GM10847 (cell line): ENCODE results near the gene RAMP3.

Experiments
- POLR2A ChIP-seq: IDR thresholded peaks from 2 replicates; pipeline ENCODE4 v1.6.1; 2011; ENCODE audit not compliant: insufficient read length; ENCODE audit errors: extremely low read depth

Gene RAMP3

DNA sequence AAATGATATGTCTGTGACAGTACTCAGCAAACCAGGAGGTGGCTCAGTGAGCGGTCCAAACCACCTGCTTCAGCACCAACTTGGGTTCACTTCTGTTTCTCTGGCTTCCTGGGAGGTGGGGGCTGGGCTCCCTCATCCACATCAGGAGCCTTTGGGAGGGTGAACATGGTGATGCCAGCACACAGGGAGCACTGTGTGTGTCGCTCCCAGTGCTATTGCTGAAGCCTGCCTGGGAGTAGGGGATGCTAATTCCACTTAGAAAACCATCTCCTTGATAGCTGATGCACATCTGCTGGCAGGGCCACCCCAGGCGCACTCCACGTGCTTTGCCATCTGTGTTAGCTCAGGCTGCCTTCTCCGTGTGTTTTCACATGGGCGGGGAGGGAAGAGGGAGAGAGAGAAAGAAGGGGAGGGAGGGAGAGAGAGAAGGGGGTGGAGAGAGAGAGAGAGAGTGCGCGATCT lies 58.0 kb downstream of the RAMP3 start:
- TF ChIP-seq POLR2A = no peak

DNA sequence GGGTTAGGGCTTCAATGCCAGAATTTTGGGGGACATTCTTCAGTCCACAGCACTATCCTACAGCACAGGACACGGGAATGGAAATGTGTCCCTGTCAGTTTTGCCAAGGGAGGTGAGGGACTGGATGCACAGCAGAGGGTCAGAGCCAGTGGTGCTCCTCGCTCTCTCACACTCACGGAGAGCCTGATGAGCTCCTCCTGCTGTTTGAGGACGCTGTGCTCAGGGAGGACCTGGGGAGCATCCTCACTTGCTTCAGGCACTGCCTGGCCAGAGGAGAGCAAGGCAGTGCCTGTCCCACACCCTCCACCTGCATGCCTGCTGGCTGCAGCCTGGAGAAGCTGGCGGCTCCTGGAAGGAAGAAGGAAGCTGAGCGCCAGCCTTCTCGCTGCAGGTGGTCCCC lies 58.6 kb downstream of the RAMP3 start:
- TF ChIP-seq POLR2A = no peak

DNA sequence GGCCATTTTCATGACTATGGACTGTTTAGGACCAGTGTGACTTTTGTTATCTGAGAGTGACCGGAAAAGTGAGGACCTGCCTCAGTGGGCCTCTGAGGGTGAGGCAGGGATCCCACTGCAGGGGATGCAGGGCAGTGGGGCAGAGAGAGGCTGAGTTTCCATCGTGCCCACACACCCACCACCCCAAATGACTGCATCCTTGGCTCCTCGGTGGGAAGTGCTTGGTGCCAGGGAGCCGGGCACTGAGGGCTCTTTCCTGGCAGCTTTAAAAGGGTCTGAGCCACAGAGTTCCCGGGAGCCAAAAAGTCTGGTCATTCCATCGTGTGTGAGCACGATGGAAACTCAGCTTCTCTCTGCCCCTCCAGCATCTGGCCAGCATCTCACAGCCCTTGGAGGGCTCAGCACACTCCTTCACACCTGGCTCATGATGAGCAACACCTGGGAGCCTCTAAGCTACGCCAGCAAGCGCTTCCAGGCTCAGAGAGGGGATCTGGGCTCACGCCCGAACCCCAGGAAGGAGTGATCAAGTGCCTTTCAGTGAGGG lies 59.1 kb downstream of the RAMP3 start:
- TF ChIP-seq POLR2A = no peak

DNA sequence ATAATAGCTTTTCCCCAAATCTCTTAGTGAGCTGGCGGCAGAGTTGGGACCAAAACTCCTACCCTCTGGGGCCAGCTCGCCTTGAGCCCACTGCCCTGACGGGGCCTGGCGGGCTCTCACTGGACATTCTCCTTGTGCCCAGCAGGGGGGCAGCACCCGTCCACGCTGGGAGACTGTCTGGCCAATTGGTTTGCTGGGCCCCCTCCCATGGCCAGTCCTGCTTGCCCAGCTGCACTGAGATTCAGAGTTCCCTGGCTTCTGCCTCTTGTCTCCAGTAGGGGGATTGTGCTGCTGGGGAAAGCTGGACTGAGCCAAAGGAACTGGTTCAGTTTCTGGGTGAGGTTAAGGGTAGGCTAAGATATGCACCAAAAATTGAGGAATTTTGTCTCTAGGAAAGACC lies 59.8 kb downstream of the RAMP3 start:
- TF ChIP-seq POLR2A = no peak

DNA sequence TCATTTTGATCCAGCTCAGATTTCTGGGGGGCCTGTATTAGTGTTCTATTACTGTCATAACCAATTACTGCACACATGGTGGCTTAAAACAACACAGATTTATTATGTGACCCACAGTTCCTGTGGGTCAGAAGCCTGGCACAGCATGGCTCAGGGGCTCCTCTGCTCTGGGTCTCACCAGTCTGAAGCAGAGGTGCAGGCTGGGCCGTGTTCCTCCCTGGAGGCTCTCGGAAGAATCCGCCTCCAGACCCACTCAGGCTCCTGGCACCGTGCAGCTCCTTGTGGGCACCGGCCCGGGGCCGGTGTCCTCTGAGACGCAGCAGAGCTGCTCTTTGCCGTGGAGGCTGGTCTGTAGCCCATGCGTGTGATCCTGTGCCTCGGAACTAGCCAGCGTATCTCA lies 61.5 kb downstream of the RAMP3 start:
- no peak for TF ChIP-seq POLR2A

DNA sequence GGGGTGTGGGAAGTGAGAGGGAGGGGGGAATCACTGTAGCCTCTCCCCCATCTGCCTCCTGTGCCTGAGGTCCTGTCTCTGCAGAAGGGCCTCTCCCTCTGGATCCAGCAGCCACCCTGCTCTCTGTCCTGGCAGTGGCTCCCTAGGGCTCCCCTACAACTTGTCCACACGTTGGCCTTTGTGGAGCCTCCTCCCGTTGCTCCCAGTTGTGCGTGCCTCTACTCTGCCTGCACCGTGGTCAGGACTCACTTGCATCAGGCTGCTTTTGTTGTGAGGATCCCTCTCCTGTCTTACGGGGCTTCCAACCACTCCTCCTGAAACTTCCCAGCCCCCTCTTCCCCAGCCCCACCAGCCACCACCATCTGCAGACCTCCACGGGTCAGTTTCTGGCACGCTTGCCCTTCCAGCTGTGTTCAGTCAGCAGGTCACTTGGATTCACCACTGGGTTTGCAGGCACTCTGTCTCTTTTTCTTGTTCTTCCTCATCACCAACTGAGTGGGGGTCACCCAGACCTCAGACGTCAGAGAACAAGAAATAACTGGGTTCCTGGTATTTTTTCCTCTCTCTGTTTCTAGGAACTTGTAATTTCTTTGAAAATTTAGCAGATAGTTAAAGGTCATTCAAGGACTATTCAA lies 62.3 kb downstream of the RAMP3 start:
- TF ChIP-seq POLR2A = no peak

DNA sequence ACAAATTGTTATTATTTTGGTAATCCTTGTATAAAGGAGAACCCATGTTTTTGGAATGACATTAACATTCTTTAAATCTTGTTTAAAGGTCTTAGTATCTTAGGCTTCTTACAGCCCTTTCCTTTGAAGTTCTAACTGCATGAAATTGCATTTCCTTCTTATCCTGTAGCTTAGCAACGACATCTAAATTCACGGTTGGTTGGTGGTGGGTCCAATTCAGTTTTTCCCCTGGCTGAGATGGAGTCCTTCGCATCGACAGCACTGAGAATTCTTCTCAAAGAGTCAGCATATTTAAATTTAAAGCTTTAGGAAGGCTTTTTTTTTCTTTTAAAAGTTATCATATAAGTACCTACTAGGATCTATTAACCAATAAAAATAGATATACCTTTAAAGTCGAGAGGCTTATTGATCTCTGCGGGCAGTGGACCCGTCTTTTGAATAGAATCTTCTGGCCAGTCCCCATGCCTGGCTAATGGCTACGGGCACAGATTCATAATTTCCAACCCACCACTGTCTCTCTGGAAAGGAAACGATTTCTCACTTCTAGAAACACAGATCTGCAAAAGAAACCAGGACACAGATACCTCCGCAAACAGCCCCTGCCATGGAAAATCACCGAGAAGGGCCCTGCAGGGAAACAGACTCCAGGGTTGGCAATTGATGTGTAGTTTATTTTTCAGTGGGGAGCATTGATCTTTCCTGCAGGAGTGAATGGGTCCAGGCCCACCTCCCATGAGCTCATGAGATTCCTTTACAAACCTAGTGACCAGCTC lies 63.4 kb downstream of the RAMP3 start:
- TF ChIP-seq POLR2A = no peak

DNA sequence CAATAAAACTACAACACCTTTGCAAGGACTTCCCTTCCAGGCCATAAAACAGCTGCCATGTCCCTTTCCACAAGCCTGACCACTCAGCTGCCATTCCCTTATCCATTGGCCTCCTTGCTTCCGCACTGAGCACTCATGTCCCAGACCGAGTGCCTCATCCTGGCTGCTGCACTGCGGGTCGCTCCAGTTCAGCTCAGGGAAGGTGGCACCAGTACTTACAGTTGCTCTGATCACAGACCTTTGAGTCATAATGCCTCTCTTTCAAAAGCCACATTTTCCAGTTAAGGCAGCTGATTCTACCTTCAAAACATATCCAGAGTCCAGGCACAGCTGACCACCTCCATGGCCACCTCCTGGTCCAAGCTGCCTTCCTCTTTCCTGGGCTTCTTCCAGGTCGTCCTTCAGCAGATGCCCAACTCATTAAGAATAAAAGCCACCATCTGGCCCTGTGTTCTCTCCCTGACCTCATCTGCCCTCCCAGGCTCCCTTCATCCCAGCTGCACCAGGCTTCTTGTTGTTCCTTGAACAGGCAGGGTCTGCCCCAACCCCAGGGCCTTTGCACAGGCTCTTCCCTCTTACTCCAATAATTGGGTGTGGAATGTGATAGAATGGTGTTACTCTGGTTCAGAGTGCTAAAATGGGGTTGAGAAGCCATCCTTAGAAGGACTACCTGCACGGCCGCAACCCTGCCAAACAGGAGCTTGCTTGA lies 64.5 kb downstream of the RAMP3 start:
- TF ChIP-seq POLR2A = no peak

DNA sequence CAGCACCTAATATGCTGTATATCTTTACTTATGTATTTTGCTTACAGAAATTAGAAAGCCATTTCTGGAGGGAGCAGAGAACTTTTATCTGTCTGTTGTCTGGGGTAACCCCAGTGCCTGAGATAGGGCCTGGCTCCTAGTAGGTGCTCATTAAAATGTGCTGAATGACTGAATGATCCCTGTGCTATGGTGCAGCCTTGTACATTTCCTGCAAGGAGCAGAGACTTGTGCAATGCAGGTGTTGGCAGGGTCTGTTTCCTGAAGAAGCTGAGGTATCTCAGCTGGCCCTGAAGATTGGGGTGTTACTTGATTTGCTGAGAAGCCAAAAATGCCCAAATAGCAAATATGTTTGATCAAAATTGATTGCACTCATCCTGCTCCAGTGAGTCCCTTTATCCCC lies 65.5 kb downstream of the RAMP3 start:
- TF ChIP-seq POLR2A = no peak

DNA sequence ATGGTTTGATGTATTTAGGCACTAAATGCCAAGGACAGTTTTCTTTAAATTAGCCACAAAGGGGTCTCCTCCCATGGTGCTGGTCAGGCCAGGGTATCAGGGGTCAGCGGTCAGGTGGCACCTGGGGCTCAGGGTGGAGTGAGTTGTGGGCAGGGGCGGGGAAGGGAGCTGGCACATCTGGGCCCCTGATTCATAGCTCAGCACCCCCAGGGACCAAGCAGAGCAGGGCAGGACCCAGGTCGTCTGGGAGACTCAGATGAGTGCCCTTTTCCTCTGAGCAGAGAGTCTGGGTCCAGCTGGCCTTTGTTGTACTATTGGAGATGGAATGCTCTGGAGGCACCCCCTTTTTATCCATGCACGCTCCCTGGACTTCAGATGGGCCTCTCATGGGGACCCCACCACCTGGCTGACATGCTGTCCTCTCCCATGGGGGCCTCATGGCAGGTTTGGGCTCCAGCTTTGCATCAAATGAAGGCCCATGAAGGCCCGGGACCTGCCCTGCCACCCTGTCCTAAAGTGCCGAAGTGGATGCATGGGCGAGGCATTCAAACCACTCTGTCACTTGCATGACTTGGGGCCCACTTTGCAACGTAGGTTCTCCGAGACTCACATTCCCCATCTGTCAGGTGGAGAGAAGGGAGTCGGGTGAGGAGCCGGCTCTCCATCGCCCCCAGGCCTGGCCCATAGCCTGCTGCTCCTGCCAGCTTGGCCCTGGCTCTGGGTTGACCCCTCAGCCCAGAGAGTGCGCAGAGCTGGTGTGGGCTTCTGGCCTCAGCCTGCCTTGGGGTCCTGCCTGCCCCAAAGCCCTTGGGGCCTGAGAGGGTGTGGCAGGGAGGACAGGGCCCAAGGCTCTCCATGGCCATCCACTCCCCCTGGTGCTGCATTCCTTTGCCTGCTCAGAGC lies 66.4 kb downstream of the RAMP3 start:
- no peak for TF ChIP-seq POLR2A

DNA sequence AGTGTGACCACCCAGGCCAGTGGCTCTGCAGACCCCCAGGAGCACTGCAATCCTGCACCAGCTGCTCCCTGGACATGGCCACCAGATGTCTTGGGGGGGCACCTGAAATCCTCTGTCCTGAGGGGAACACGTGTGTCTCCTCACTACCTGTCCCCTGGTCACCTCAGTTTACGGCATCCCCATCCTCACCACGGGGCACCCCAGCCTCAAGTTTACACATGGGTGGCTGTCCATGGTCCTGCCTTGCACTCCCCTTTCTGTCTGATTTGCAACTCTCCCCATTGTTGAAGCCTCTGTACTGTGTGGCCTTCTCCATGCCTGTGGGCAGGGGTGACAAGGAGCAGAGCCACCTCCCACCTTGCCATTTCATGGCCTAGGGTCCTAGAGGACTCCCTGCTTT lies 67.2 kb downstream of the RAMP3 start:
- TF ChIP-seq POLR2A = no peak

DNA sequence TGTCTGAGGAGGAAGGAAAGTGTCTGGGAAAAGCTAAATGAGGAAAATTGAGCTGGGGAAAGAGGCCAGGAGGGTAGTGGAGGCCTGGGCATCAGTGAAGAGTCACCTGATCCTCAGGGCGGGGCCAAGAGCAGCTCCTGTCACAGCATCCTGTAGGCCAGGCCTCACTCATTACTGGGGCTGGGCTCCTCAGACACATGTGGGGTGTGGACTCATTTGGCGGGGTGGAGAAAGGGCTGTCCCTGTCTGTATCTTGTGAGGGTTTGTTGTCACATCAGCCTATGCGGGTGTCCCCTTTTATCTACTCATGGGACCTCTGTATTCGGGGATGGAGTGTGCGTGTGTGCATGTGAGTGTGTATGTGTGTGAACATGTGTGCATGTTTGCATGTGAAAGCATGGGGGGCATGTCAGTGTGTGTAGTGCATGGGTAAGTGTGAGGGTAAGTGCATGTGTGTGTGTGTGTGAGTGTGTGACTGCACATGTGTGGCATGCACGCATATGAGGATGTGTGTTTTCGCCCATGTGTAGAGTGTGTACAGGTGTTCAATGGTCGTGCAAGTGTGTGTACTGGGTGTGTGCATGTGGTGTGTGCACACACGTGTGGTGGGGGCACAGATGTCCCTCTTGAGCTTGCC lies 67.8 kb downstream of the RAMP3 start:
- TF ChIP-seq POLR2A = no peak

DNA sequence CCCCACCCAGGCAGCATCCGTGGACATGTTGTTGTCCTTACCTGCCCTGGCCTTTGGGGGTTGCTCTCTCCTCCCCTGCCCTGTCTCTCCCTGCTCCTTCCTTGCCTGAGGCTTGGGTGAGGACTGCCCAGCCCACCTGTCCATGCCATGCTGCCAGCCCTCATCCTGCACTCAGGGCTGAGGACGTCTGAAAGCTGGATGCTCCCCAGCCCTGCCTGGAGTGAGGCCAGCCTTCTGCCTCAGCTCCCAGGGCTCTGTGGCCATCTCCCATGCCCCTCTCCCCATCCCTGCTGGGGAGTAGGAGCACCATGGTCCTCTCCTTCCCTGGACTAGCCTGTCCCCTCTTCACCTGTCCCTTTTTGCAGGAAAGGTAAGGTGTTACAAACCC lies 68.4 kb downstream of the RAMP3 start:
- no peak for TF ChIP-seq POLR2A

DNA sequence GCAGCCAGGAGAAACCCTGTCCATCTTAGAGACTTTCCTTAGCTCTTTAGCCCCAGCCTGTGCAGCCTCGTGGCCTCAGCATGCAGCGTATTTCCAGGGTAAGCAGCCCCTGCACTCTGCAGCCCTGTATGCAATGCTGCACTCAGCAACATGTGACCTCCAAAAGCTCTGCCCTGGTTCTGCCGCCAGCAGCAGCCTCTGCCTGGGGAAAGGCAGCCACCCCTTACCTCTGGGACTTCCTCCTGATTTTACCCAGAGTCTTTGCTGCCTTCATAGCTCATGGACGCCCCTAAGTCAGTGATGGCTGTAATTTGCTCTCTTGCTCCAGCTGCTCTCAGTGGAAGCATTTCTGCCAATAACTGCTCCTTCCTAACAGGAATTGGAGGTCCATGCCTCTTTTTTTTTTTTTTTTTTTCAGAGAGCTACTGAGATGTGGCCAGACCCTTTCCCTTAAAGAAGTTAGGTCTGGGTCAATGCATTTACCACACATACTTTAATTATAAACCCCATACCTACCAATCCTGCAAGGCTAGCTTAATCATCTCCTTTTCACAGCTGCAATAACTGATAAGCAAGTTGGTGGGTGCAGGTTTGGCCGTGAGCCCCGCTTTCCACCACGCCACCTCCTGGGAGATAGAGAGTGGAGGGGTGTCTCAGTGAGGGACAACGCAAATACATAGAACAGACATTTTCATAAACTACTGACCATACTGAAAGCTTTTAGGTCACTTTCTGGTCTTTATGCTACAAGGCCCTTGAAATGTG lies 71.7 kb downstream of the RAMP3 start:
- no peak for TF ChIP-seq POLR2A
